Psoas muscle (tissue), 8 donors: ENCODE measurements around the gene ATOSB. TPM values are rescaled to one million over a fixed set of nuclear protein-coding genes. Genes with fewer than 3 reads are reported as not detected.

Source experiments
- ATAC-seq, 4 donors: fragments of 200-7000 bp; cut with Tn5 transposase; one replicate each; pipeline ENCODE4 v1.9.1; 2020; ENCODE audit warnings: moderate library complexity in 3 of 4, mild to moderate bottlenecking in 2 of 4
- DNase-seq, 2 donors: peaks; one replicate each; pipeline ENCODE4 v3.0.0-alpha.2; 2020
- H3K27ac ChIP-seq: fragments of 200-600 bp; one replicate; pipeline ENCODE4 v1.8.0; 2022
- H3K27me3 ChIP-seq, 3 donors: fragments of 200-600 bp in 1 of 3; one replicate each; pipeline versions ENCODE4 v1.6.1 to v1.8.0; 2013 to 2022; ENCODE audit warnings: low read length in 2 of 3, mild to moderate bottlenecking in 2 of 3, moderate library complexity in 1 of 3; ENCODE audit not compliant: insufficient read depth in 3 of 3
- H3K36me3 ChIP-seq, 2 donors: fragments of 200-600 bp in 1 of 2; one replicate each; pipeline versions ENCODE4 v1.6.1 to v1.8.0; 2013 to 2022; ENCODE audit warnings: low read depth in 1 of 2, mild to moderate bottlenecking in 1 of 2, moderate library complexity in 1 of 2; ENCODE audit not compliant: insufficient read depth in 1 of 2
- H3K4me1 ChIP-seq: fragments of 200-600 bp; one replicate; pipeline ENCODE4 v1.8.0; 2022
- H3K4me3 ChIP-seq: fragments of 200-600 bp; one replicate; pipeline ENCODE4 v1.8.0; 2022; ENCODE audit warnings: mild to moderate bottlenecking
- H3K9me3 ChIP-seq: fragments of 200-600 bp; one replicate; pipeline ENCODE4 v1.8.0; 2022
- WGBS, 3 donors: extraction: QIAGEN DNeasy Blood & Tissue Kit; methylation state at CpG; one replicate each; pipeline versions ENCODE4 v1.1.6 to v1.1.7; 2013; 5-methylcytosine and 5-hydroxymethylcytosine counted together
- intact Hi-C, 2 donors: fragments of 100-400 bp; cut with DNase I; formaldehyde crosslinking; loops; one replicate each; pipeline versions ENCODE4 v1.11.0 to v1.14.2; 2022
- polyA plus RNA-seq, 3 donors: library from polyadenylated mRNA; stranded (reverse); fragments of 200-250 nt; gene quantifications; one replicate each; pipeline ENCODE4 v1.2.3, GENCODE V29; 2013
- total RNA-seq, 4 donors: library from RNA; stranded (reverse); fragmentation: NEBNext Ultra II Directional in 2 of 4; extraction: Animal tissue kit (Norgen Biotek cat#: 25700) in 2 of 4; gene quantifications; one replicate each; pipeline versions ENCODE4 v1.2.1 to v1.2.4, GENCODE V29; 2021 to 2023
- TF ChIP-seq, protein P1 (sequence below): fragments of 200-600 bp; IDR thresholded peaks from one replicate; pipeline ENCODE4 v1.8.0; 2022; ENCODE audit warnings: antibody characterized with exemption
- donor health status: healthy with polysubstance abuse.
- donor health status: DM: no; HTN: no; CAD: no; lungs with moderate emphysema.
- donor health status: Bipolar disorder and iron deficiency.
- donor health status: healthy.
- donor health status: DM: yes; HTN: yes; CAD: no.
- donor health status: DM: no; HTN: no; CAD: no.
- donor health status: DM: no; HTN: no; CAD: no.
- donor health status: DM: yes; HTN: yes; CAD: no.

The ATOSB gene
- total and polyA plus RNA-seq, 7 donors: 9.1 to 27.6 (median 15.2) TPM

DNA sequence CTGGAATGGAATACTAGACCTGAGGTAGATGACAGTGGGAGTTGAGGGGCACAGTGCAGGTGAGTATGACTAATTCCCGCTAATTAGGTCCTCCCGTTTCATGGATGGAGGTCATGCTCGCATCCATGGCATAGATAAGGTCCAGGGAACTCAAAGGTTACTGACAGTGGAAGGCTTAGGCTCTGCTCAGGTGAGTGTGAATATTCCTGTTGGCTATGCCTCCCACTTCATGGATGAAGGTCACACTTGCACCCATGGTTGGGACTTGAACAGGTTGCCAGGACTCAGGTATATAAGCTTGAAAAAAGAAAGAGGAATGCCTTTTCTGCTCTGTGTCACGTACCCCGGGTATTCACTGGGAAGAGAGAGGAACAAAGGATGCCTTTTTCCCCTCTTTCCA is 26.4 kb upstream of the ATOSB start:
- Histone ChIP-seq H3K27me3 (no peaks in the 10 kb centered on the region), H3K27ac (no peak overlapping the region), H3K4me1 (no peaks in the 10 kb centered on the region), H3K4me3 (no peak overlapping the region), H3K9me3 (peaks cover 4% of the 10 kb centered on the region), H3K36me3 (no peaks in the 10 kb centered on the region)
- DNase-seq: no peak
- TF ChIP-seq, protein P1, sequence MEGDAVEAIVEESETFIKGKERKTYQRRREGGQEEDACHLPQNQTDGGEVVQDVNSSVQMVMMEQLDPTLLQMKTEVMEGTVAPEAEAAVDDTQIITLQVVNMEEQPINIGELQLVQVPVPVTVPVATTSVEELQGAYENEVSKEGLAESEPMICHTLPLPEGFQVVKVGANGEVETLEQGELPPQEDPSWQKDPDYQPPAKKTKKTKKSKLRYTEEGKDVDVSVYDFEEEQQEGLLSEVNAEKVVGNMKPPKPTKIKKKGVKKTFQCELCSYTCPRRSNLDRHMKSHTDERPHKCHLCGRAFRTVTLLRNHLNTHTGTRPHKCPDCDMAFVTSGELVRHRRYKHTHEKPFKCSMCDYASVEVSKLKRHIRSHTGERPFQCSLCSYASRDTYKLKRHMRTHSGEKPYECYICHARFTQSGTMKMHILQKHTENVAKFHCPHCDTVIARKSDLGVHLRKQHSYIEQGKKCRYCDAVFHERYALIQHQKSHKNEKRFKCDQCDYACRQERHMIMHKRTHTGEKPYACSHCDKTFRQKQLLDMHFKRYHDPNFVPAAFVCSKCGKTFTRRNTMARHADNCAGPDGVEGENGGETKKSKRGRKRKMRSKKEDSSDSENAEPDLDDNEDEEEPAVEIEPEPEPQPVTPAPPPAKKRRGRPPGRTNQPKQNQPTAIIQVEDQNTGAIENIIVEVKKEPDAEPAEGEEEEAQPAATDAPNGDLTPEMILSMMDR: no peak
- intact Hi-C loops: no loop called here
- 86 to 92% (median 89%) methylated on average over 5 of the region's 5 CpGs for WGBS, 3 donors
- no peak for ATAC-seq

- DNase-seq (no peak), ATAC-seq (no peak)
- H3K27ac ChIP-seq: no peak overlapping the region
- H3K4me1 ChIP-seq: no peaks in the 10 kb centered on the region
- no peak overlapping the region for H3K4me3 ChIP-seq
- no peaks in the 10 kb centered on the region for H3K9me3 ChIP-seq
- intact Hi-C loops: no loop called here
- TF ChIP-seq, protein P1: no peak
- no peaks in the 10 kb centered on the region for H3K27me3 ChIP-seq
- no peaks in the 10 kb centered on the region for H3K36me3 ChIP-seq
- WGBS, 3 donors: 83 to 93% (median 86%) methylated on average over 2 of the region's 2 CpGs
Observed at GRCh38 chr9:35140093-35140492, 24.4 kb upstream of the ATOSB start.

DNA sequence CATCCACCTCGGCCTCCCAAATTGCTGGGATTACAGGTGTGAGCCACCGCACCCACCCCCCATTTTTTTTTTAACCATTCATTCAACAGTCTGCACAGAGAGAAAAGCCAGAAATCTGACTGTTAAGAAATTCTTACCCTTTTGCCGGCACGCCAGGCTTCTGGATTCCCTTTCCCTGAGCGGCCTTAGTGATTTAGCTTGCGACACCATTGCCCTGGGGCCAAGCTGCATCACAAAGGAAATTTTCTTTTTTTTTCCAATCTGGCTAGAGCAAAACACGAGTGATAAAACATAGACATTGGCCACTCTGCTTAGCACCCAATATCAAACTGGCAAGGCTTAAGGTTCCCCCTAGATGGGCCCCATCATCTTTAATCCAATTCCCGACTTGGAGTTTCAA is 21.2 kb upstream of the ATOSB start:
- Histone ChIP-seq H3K27ac (no peak overlapping the region), H3K9me3 (no peaks in the 10 kb centered on the region), H3K4me1 (no peaks in the 10 kb centered on the region), H3K4me3 (no peak overlapping the region), H3K27me3 (no peaks in the 10 kb centered on the region), H3K36me3 (no peaks in the 10 kb centered on the region)
- TF ChIP-seq, protein P1: no peak
- DNase-seq (no peak), ATAC-seq (no peak)
- 78 to 83% (median 83%) methylated on average over 8 of the region's 8 CpGs for WGBS, 3 donors
- intact Hi-C loops: no loop called here

GRCh38 chr9:35135988-35136387 is 20.3 kb upstream of the ATOSB start:
- Histone ChIP-seq H3K36me3 (no peaks in the 10 kb centered on the region), H3K4me3 (no peak overlapping the region), H3K27ac (no peak overlapping the region), H3K9me3 (no peaks in the 10 kb centered on the region), H3K27me3 (no peaks in the 10 kb centered on the region), H3K4me1 (no peaks in the 10 kb centered on the region)
- WGBS, 3 donors: 85 to 91% (median 87%) methylated on average over 7 of the region's 7 CpGs
- ATAC-seq (no peak), DNase-seq (no peak)
- intact Hi-C loops: no loop called here
- TF ChIP-seq, protein P1: no peak

DNA sequence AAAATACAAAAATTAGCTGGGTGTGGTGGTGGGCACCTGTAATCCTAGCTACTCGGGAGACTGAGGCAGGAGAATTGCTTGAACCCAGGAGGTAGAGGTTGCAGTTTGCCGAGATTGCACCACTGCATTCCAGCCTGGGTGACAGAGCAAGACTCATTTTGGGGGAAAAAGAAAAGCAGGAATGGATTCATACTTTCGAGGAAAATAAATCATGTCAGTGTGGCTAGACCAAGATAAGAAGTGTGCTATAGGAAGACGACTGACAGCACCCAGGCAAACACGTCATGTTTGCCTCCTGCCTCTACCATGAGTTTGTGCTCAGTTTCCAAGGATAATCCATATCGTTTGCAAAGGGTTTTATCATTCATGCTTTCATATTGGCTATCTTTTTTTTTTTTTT is 19.3 kb upstream of the ATOSB start:
- Histone ChIP-seq H3K27me3 (no peaks in the 10 kb centered on the region), H3K4me3 (no peak overlapping the region), H3K4me1 (no peaks in the 10 kb centered on the region), H3K9me3 (no peaks in the 10 kb centered on the region), H3K27ac (no peak overlapping the region), H3K36me3 (no peaks in the 10 kb centered on the region)
- ATAC-seq (no peak), DNase-seq (no peak)
- TF ChIP-seq, protein P1: no peak
- 78 to 83% (median 81%) methylated on average over 6 of the region's 6 CpGs for WGBS, 3 donors
- intact Hi-C loops: no loop called here
